ENCODE measurements around the gene LRRC1.

The LRRC1 gene

DNA sequence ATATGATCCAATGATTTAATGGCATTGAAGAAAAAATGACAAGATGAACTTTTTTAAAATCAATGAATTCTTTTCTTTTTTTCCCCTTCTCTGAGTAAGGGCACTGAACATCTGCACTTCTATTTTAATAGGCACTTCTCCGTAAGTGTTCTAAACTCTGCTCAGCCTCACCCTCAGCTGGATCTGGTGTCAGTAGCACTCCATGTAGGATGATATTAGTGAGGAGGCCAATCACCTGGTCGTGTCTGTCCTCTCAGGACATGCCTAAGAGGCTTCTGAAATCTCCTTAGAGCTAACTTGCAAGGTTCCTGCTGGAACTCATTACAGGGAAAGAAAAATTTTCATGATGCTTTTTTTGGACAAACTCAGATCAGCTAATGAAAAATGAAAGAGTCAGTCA is 167.8 kb downstream of the LRRC1 start:
- TF ChIP-seq, protein P1, sequence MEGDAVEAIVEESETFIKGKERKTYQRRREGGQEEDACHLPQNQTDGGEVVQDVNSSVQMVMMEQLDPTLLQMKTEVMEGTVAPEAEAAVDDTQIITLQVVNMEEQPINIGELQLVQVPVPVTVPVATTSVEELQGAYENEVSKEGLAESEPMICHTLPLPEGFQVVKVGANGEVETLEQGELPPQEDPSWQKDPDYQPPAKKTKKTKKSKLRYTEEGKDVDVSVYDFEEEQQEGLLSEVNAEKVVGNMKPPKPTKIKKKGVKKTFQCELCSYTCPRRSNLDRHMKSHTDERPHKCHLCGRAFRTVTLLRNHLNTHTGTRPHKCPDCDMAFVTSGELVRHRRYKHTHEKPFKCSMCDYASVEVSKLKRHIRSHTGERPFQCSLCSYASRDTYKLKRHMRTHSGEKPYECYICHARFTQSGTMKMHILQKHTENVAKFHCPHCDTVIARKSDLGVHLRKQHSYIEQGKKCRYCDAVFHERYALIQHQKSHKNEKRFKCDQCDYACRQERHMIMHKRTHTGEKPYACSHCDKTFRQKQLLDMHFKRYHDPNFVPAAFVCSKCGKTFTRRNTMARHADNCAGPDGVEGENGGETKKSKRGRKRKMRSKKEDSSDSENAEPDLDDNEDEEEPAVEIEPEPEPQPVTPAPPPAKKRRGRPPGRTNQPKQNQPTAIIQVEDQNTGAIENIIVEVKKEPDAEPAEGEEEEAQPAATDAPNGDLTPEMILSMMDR (conservative IDR thresholded peaks at IDR 0.05; ENCODE audit: low read length), result no peak
- H3K4me3 ChIP-seq (ENCODE audit: low read length), result no peak overlapping the region
- DNase-seq (ENCODE audit: low read depth), result no peak

DNA sequence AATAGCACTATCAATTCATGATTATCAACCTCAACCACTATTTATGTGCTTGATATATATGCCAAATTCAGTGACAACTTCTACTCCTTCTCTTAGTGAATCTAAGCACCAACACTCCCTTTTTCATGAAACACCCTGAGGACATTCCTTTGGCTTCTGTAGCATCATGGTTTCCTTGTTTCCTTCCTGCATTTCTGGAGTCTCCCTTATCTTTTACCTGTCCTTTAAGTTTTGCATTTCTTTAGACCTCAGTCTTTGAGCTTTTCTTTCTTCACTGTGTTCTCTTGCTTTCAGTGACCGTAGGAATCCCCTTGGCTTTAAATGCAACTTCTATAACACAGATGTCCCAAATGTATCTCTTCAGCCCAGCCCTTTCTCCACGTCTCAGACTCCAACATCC is 172.6 kb downstream of the LRRC1 start:
- H3K4me3 ChIP-seq (ENCODE audit: low read length), result no peak overlapping the region
- TF ChIP-seq, protein P1 (conservative IDR thresholded peaks at IDR 0.05; ENCODE audit: low read length), result no peak
- DNase-seq (ENCODE audit: low read depth), result no peak

Measured in AG10803 (cell line).